ENCODE data around the gene CXXC1. TPM values are rescaled to one million over a fixed set of nuclear protein-coding genes. Genes with fewer than 3 reads are reported as not detected.

The CXXC1 gene
- total RNA-seq (2014; rRNA removed; shearing (Covaris generic)) (37.9 and 51.2 TPM in 2 replicates), polyA plus RNA-seq (2016; fragmentation: Nextera tagmentation; extraction: Ambion mirVana) (38.2 and 39.2 TPM in 2 replicates)

DNA sequence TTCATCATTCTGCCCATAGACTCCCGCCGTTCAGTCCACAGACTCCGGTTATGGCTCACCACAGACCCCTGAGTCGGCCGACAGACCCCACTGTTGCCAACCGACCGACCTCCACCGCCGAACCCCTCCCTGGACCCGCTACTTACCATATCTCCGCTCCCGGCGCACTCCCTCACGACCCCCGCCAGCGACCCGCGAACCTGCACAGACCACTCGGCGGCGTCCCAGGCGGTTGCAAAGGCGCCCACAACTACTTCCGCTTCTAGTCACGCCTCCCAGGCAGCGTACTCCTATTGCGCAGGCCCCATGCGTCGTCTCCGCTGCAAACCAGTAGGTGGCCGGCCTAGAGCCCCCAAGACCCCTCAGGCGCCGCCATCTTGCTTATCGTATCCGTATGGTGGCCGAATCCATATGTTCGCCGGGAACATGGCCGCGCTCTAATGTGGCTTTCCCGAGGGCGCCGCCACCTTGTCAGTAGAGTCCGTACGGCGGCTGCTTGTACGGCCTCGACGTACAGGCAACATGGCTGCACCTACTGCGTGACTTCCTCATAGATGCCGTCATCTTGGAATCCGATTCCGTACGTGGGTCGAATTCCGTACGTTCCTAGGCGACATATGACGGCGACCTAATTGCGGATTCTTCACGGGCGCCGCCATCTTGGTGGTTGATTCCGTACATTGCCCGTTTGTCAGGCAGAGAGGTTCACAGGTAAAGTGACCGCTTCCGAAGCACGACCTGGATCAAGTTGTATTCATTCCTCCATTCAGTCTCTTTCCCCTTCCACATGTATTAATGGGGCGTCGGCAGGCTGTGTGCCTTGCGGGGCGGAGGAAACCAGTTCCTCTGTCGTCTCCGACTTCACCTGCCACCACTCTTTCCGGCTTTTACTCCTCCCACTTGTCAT, at the start of gene CXXC1:
Gene CXXC1 (minus strand): TSS at position 252 of the 907 bp plus-strand sequence. CDS start 103 bp downstream, at position 149.
- DNase-seq = peak; percentile 99
- WGBS, 2 experiments (ENCODE audit: low coverage in 1 of 2, low lambda C conversion rate in 2 of 2, missing lambda C conversion rate in 2 of 2) = 1% methylated on average over 69 to 76 of the region's 76 CpGs
- no peaks in the 10 kb centered on the region for H3F3A ChIP-seq (ENCODE audit: insufficient read depth)
- in situ Hi-C loops (cut with MboI) = no loop called here
- no peaks in the 10 kb centered on the region for H3K9me2 ChIP-seq (ENCODE audit: insufficient read depth)
- peaks cover 15% of the 10 kb centered on the region for H3K79me2 ChIP-seq (ENCODE audit: insufficient read depth)
- H3K4me2 ChIP-seq (ENCODE audit: unreplicated experiment) = peak within 1 kb of the TSS; percentile 86
- H3K27ac ChIP-seq = peak within 1 kb of the TSS; percentile 54
- H3K9me3 ChIP-seq (ENCODE audit: low read depth) = no peaks in the 10 kb centered on the region
- H3K9ac ChIP-seq = peak within 1 kb of the TSS; percentile 78
- TF ChIP-seq EZH2phosphoT487 (IDR thresholded peaks at IDR 0.05; ENCODE audit: insufficient read depth, low read depth) = no peak
- H3K36me3 ChIP-seq (ENCODE audit: low read depth) = no peaks in the 10 kb centered on the region
- H3K27me3 ChIP-seq (replicated peaks; ENCODE audit: insufficient read depth) = no peaks in the 10 kb centered on the region
- no peaks in the 10 kb centered on the region for H3K4me1 ChIP-seq (ENCODE audit: insufficient read depth)
- H3K4me3 ChIP-seq = peak within 1 kb of the TSS; percentile 92
- no peaks in the 10 kb centered on the region for H4K20me1 ChIP-seq (ENCODE audit: insufficient read depth)
- H2AFZ ChIP-seq = peak within 1 kb of the TSS; percentile 95

DNA sequence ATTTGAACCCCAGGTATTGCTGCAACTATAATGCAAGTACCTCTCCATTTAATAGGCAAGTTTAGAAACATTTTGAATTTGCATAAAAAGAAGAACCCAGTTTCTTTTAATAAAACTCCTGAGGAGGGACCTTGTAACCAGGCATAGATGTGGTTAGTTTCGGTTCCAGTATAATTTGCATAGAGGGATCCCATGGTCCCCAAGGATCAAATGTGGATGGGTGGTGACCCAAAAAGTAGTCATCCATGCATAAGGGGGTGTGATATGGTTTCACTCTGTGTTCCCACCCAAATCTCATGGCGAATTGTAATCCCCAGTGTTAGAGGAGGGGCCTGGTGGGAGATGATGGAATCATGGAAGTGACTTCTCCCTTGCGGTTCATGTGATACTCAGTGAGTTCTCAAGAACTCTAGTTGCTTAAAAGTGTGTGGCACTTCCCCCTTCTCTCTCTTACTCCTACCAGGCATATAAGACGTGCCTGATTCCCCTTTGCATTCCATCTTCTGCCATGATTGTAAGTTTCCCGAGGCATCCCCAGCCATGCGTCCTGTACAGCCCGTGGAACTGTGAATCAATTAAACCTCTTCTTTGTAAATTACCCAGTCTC, 47.2 kb upstream of the CXXC1 start:
- H3K4me3 ChIP-seq = no peak overlapping the region
- H3K79me2 ChIP-seq (ENCODE audit: insufficient read depth) = no peaks in the 10 kb centered on the region
- in situ Hi-C loops (cut with MboI) = no loop called here
- 44 to 47% methylated on average over 7 of the region's 7 CpGs for WGBS, 2 experiments (ENCODE audit: low coverage in 1 of 2, low lambda C conversion rate in 2 of 2, missing lambda C conversion rate in 2 of 2)
- no peak for DNase-seq
- H3K27me3 ChIP-seq (replicated peaks; ENCODE audit: insufficient read depth) = peaks cover 3% of the 10 kb centered on the region; the same call in 1 of the 2 replicates
- TF ChIP-seq EZH2phosphoT487 (IDR thresholded peaks at IDR 0.05; ENCODE audit: insufficient read depth, low read depth) = no peak
- TF ChIP-seq EZH2 (IDR thresholded peaks at IDR 0.05; ENCODE audit: insufficient read depth, poor library complexity, severe bottlenecking) = no peak
- H2AFZ ChIP-seq = no peak overlapping the region
- H3K9ac ChIP-seq = no peak overlapping the region
- H3K4me1 ChIP-seq (ENCODE audit: insufficient read depth) = no peaks in the 10 kb centered on the region
- no peaks in the 10 kb centered on the region for H4K20me1 ChIP-seq (ENCODE audit: insufficient read depth)
- H3K9me3 ChIP-seq (ENCODE audit: low read depth) = no peaks in the 10 kb centered on the region
- no peaks in the 10 kb centered on the region for H3K36me3 ChIP-seq (ENCODE audit: low read depth)
- H3K4me2 ChIP-seq (ENCODE audit: unreplicated experiment) = no peak overlapping the region
- no peaks in the 10 kb centered on the region for H3F3A ChIP-seq (ENCODE audit: insufficient read depth)
- no peaks in the 10 kb centered on the region for H3K9me2 ChIP-seq (ENCODE audit: insufficient read depth)
- H3K27ac ChIP-seq = no peak overlapping the region

DNA sequence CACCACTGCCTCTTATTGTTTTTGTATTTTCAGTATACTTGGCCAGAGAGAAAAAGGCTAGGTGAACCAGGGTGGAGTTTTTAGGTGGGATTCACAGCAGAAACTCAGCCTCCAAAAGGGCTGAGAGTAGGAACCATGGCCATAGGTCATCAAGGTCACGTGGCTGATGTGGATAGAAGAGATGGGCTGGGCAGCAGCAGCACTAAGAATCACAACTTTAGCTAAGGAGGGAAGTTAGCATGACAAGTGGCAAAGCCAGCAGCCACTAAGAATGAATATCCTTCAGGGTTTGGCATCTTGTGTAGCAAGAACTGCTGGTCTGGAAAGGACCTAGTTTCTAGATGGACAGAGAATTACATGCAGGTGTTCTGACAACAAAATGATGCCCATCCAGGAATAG, 44.2 kb upstream of the CXXC1 start:
- H3K4me3 ChIP-seq = no peak overlapping the region
- H2AFZ ChIP-seq = no peak overlapping the region
- in situ Hi-C loops (cut with MboI) = no loop called here
- no peaks in the 10 kb centered on the region for H3K4me1 ChIP-seq (ENCODE audit: insufficient read depth)
- no peak for DNase-seq
- TF ChIP-seq EZH2 (IDR thresholded peaks at IDR 0.05; ENCODE audit: insufficient read depth, poor library complexity, severe bottlenecking) (no peak), EZH2phosphoT487 (IDR thresholded peaks at IDR 0.05; ENCODE audit: insufficient read depth, low read depth) (no peak)
- peaks cover 3% of the 10 kb centered on the region; the same call in 1 of the 2 replicates for H3K27me3 ChIP-seq (replicated peaks; ENCODE audit: insufficient read depth)
- H3K9me2 ChIP-seq (ENCODE audit: insufficient read depth) = no peaks in the 10 kb centered on the region
- H3K36me3 ChIP-seq (ENCODE audit: low read depth) = no peaks in the 10 kb centered on the region
- no peaks in the 10 kb centered on the region for H3K9me3 ChIP-seq (ENCODE audit: low read depth)
- no peaks in the 10 kb centered on the region for H4K20me1 ChIP-seq (ENCODE audit: insufficient read depth)
- H3K79me2 ChIP-seq (ENCODE audit: insufficient read depth) = no peaks in the 10 kb centered on the region
- no peak overlapping the region for H3K27ac ChIP-seq
- no peak overlapping the region for H3K9ac ChIP-seq
- H3K4me2 ChIP-seq (ENCODE audit: unreplicated experiment) = no peak overlapping the region
- H3F3A ChIP-seq (ENCODE audit: insufficient read depth) = no peaks in the 10 kb centered on the region
- 0% methylated on average over 1 of the region's 1 CpG for WGBS, 2 experiments (ENCODE audit: low coverage in 1 of 2, low lambda C conversion rate in 2 of 2, missing lambda C conversion rate in 2 of 2)

DNA sequence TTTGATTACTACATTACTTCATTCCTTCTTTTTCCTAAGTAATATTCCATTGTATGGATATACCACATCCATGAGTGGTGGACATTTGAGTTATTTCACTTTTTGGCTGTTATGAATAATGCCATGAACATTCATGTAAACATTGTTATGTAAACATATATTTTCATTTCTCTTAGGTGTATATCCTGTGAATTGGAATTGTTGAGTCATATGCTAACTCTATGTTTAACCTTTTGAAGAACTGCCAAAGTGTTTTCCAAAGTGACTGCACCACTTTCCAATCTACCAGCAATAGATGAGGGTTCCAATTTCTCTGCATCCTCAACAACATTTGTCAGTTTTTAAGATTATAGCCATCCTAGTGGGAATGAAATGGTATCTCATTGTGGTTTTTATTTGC, 42.7 kb upstream of the CXXC1 start:
- in situ Hi-C loops (cut with MboI) = no loop called here
- Histone ChIP-seq H3K9me2 (ENCODE audit: insufficient read depth) (no peaks in the 10 kb centered on the region), H3K27me3 (replicated peaks; ENCODE audit: insufficient read depth) (no peaks in the 10 kb centered on the region; the same call in 1 of the 2 replicates), H3K36me3 (ENCODE audit: low read depth) (no peaks in the 10 kb centered on the region), H3F3A (ENCODE audit: insufficient read depth) (no peaks in the 10 kb centered on the region), H4K20me1 (ENCODE audit: insufficient read depth) (no peaks in the 10 kb centered on the region), H3K4me3 (no peak overlapping the region), H3K79me2 (ENCODE audit: insufficient read depth) (no peaks in the 10 kb centered on the region), H3K9ac (no peak overlapping the region), H2AFZ (no peak overlapping the region), H3K9me3 (ENCODE audit: low read depth) (no peaks in the 10 kb centered on the region), H3K27ac (no peak overlapping the region), H3K4me2 (ENCODE audit: unreplicated experiment) (no peak overlapping the region), H3K4me1 (ENCODE audit: insufficient read depth) (no peaks in the 10 kb centered on the region)
- no peak for DNase-seq
- no peak for TF ChIP-seq EZH2phosphoT487 (IDR thresholded peaks at IDR 0.05; ENCODE audit: insufficient read depth, low read depth)
- no peak for TF ChIP-seq EZH2 (IDR thresholded peaks at IDR 0.05; ENCODE audit: insufficient read depth, poor library complexity, severe bottlenecking)

All from GM23248 (cell line).